AG08395 (cell line): ENCODE data around the gene TALDO1.

Source experiments
- DNase-seq: peaks from one replicate; pipeline ENCODE4 v3.0.0; 2012; ENCODE audit warnings: mixed read lengths, low spot score

Gene TALDO1

DNA sequence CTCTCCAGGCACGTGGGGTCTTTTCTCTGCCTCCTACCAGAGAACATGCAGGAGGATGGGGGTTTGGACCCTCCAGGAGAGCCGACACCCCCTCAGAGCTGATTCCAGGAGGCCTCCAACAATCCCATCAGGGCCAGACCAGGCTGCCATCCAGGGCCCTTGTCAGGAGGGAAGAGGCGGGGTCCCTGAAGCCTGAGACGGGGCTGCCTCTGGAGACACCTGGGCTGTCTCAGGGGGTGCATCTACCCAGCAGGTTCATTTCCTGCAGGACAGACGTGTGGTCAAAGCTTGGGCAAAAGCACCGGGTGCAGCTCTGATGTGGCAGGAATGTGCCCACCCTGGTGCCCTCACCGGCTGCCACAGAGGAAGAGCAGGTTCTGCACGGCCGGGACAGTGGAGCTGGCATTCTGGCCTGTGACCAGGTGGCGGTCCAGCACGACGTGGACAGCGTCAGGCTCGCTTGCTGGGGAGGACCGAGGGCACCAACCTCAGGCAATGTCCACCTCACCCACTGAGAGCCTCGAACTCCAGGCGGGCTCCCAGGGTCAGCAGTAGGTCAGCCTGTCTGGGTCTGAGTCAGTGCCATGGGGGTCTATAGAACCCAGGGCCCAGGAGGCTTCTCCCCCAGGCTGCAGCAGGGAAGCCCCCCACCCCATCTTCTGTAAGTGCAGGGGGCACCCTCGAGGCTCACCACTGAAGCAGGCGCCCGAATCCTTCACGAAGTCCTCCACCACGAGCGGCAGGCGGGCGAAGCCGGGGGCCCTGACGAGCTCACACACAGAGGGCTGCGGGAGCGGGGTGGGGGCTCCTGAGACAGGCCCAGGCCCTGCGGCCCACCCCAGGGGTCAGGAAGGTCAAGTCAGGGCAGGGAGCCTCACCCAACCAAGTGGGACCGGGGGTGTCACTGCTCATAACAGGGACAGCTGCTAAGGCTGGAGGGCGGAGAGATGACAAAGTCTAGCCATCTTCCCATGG, 23.7 kb downstream of the TALDO1 start:
- no peak for DNase-seq

- no peak for DNase-seq
Observed at GRCh38 chr11:771617-772204, 24.4 kb downstream of the TALDO1 start.

DNA sequence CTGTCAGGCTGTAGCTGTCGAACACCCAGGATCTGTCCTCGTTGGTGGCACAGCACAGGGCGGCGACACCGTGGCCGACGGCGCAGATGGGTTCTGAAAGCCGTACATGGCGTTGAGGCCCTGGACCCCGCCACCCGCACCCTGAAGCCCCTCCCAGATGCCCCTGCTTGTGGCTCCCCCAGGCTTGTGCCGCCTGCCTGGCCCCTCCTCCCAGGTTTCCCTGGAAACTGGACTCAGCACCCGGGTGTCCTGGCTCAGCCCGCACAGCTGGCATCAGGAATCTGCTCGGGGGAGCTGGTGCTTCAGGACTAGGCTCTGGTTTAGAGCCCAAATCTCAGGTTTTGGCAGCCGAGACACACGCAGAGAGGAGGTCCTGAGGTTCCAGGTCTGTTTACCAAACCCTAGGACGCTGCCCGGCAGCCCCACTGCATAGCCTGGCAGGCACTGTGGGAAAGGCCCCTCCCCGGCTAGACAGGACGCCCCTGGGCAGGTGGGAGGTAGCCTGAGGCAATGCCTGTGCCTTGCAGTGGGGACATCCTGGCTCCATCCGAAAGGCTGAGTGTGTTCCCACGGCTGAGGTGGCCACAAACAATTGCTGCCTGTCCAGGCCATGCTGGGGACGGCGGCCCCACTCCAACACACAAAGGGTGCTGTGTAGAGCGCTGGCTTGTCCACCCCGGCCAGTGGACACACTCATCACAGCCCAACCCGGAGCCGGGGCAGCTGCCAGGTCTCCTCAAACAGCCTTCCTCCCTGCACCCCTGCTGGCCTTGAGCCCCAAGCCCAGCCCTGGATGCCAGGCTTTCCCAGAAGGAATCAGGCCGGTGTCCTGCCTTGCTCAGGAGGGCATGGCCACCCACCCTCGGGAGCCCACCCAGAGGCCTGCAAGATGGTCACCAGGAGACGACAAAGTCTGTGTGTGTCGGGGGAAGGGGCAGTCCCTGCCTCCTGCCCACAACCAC, 25.4 kb downstream of the TALDO1 start:
- no peak for DNase-seq

DNA sequence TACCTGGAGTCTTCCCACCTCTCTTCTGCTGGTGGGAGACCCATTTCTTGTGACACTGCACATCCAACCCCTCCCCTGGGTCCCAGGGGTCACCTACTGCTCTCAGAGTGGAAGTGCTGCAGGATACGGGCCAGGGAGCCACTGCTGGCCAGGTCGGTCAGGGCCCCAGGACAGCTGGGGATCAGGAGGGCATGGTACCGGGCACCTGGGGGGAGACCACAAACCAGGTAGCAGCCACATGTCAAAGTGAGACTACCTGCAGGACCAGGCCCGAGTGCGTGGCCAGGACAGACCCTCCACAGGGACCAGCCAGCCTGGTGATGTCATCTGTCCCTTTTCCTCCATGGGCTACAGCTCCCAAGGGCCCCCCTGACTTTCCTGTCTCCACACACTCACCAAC, 26.2 kb downstream of the TALDO1 start:
- no peak for DNase-seq

- no peak for DNase-seq
Observed at GRCh38 chr11:773830-774229, 26.6 kb downstream of the TALDO1 start.

DNA sequence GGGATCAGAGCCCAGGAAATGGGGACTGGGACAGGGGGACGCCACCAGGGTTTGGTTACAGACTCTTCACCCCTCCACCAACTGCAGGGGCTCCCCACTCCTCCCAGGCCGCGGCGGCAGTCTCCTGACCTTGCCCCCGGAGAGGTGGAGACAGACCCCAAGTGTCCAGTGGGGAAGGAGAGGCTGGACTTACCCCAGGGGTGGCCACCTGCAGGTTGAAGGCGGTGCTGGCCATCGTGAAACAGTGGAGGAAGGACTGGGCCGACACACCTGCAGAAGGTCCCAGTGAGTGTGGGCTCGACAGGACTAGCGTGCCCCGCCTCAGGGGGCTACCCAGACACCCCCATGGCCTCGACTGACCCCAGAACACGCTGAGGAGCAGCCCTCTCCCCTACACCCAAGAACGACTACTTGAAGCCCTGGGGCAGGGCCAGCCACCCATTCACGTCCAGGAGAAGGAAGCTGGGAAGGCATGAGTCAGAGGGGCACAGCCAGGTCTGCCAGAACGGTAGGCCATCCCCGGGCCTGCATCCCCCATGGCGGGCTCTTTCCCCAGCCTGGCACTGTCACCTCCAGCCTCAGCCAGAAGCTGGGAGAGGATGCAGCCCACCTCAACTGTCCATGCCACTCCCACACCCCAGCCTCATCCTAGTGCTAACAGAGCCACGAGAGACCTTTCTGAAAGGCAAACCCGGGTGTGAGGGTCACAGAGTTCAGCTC, 27.8 kb downstream of the TALDO1 start:
- DNase-seq: peak; percentile 26

- DNase-seq: no peak
Observed at GRCh38 chr11:776263-776560, 28.9 kb downstream of the TALDO1 start.

GRCh38 chr11:776561-777287, 29.5 kb downstream of the TALDO1 start:
- peak; percentile 30 for DNase-seq

DNA sequence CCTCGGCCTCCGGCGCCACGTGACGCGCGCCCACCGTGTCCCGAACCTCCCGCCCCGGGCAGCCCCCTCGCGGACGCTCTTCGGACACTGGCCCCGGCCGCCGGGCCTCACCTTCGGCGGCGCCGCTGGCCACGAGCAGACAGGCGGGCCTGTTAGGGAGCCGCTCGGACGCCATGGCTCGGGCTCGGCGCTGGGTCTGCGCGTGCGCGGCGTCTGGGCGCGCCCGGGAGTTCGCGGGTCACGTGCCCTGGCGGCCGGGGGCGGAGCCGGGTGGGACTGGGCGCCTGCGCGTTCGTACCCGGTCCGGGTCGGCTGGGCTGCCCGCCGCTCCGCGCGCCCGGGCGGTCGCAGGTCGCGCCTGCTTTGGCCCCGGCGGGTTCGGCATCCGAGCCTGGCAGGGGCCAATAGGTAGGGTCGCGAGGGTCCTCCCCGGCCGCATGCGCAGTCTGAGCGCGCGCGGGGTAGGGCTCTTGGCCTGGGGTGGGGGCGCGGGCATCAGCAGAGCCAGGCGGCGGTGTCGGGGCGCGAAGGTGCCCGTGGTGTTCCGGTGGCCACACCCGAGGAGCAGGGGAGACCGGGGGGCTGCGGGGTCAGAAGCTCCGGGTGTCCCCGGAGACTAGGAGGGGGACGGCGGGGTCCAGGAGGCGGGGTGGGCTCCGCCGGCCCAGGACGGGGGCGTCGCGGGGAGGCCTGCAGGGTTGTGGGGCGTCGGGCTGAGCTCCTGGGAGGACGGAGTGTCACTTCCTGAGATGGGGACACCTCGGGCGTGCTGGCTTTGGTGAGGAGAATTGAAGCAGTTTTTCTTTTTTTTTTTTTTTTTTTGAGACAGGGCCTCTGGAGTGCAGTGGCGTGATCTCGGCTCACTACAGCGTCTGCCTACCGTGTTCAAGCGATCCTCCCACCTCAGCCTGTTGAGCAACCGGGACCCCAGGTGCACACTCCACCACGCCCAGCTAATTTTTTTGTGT, 30.3 kb downstream of the TALDO1 start, which contains the start of gene GATD1:
TSS of gene GATD1 (minus strand) at position 200 of the 968 bp plus-strand sequence. CDS start at position 175, 25 bp downstream.
- peak; percentile 100 for DNase-seq

DNA sequence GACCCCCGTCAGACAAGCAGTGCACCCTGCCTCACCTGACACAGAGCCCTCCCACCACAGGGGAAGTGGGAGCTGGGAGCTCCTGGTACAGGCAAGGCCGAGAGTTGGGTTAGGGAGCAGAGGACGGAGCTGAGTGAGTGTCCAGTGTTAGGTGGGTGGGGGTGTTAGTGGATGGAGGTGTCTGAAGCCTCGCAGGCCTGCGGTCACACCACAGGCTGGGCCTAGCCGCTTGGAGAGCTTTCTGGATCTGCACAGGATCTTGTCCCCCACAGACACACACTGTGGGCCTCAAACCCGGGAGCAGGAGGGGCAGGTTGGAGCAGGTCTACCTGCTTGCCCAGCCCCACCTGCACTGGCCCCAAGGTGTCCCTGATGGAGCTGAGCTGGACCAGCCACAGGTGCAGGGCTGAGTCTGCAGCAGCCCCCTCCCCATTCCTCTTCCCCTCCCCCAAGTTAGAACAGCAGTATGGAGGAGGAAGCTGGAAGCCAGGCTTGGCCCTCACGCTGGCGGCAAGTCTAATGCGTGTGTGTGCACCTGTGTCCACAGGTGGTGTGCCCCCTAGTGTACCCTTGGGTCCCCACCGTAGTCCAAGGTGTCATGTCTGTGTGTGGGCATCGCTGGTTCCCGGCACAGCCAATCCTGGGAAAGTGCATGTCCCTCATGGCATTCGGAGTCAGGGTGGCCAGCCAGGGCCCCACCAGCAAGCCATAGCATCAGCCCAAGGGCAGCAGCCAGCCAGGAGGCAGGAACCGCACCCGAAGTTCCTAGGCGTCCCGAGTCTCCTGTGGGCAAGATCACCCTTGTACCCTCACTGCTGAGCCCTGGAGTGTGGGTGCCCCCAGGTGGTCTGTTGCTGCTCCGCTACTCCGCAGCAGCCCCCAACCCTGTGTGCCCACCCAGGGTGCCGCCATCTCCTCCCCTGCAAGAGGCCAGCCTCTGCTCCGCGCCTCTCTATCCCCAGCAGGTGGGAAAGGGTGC, 32.0 kb downstream of the TALDO1 start:
- no peak for DNase-seq

GRCh38 chr11:779955-780532, 32.8 kb downstream of the TALDO1 start:
- DNase-seq: no peak

DNA sequence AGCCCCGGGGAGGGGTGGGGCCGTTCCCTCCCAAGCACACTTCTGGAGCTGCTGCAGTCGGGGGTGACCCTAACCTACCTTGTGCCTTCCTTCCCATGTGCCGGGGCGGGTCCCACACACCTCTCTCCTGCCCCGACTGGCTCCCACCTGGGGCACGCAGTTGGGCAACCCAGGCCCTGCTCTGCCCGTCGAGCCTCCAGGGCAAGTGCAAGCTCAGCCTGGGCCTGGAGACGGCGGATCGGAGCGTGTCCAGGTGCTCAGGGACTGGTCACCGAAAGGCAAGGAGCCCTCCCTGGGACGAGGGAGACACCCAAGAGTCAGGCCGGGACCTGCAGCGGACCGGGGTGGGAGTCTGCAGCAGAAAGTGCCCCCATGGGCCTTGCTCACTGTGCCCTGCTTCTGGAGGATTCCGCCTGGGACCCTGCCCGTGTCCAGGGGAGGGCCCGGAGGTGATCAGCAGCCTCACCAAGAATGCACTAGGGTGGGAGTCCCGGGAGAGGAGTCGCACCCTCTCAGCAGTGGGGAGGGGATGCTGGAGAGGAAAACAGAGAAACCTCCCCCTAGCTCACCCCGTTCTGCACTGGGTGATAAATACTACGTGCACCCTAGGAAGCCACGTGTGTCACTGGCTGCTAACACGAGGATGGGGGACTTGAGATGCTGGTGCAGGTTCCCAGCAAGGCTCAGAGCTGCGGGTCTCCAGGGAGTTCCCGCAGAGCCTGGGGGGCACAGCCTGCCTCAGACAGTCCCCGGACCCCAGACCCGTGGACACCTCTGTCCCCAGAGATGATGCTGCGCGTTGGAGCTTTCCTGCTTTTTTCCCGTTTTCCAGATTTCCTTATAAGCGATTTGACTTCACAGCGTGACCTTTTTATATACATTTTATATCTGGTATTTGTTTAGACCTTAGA, 35.3 kb downstream of the TALDO1 start:
- no peak for DNase-seq

- peak; percentile 81 for DNase-seq
Observed at GRCh38 chr11:783581-784015, 36.3 kb downstream of the TALDO1 start.

DNA sequence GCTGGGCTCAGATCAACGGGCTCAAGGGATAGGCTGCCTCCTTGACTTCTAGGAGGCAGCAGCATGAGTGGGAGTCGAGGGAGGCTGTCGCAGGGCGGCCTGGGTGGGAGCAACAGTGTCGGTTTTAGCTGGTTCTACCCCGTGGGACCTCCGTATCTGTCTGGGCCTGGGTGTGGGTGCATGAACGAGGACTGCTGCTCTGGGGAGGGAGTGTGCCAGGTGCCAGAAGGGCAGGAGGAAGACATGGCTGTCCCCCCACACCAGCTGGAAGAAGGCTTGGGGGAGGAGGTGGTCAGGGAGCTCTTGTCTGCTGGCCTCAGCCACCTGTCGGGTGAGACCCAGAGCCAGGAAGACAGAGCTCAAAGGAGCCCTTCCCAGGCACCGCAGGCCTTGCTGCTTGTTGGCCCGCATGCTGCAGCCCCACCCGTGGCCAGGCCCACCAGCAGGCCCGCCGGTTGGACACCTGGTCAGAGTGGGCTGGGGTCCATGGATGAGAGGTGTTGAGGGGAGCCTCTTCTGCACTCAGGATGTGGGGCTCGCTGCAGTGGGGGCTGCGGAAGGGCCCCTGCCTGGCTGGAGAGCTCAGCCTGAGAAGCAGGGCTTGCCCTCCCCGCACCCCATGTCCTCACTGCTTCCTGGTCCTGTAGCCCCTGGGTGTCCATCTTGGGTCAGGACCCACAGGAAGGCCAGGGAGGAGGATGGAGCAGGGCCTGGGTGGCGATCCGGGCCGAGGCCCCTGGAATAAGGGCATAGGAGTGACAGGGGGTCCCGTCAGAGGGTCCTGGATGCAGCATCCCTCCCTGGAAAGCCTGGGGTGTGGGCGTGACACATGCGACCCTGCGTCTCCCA, 39.2 kb downstream of the TALDO1 start:
- no peak for DNase-seq

- DNase-seq: no peak
Observed at GRCh38 chr11:787084-787675, 39.9 kb downstream of the TALDO1 start.
